Mesothelial cell of epicardium (in vitro differentiated cells): ENCODE results near the gene ASIC2. TPM values are rescaled to one million over a fixed set of nuclear protein-coding genes. Genes with fewer than 3 reads are reported as not detected.

Experiments
- DNase-seq, 2 experiments: peaks; one replicate each; pipeline ENCODE4 v3.0.0; 2021; ENCODE audit warnings: low spot score in 2 of 2; ENCODE audit not compliant: unreplicated experiment in 2 of 2
- H3K27ac Mint-ChIP-seq: 2 replicates; pipeline ENCODE4 v1.8.0; 2021; ENCODE audit warnings: mixed read lengths
- H3K27me3 Mint-ChIP-seq: 2 replicates; pipeline ENCODE4 v1.8.0; 2021; ENCODE audit warnings: low read depth, mixed read lengths
- H3K36me3 Mint-ChIP-seq: 2 replicates; pipeline ENCODE4 v1.8.0; 2021; ENCODE audit warnings: mixed read lengths
- H3K4me1 Mint-ChIP-seq: 2 replicates; pipeline ENCODE4 v1.8.0; 2021; ENCODE audit warnings: mixed read lengths
- H3K4me3 Mint-ChIP-seq: 2 replicates; pipeline ENCODE4 v1.8.0; 2021; ENCODE audit warnings: mild to moderate bottlenecking, moderate library complexity, mixed read lengths
- H3K9me3 Mint-ChIP-seq: 2 replicates; pipeline ENCODE4 v1.8.0; 2021; ENCODE audit warnings: mixed read lengths
- total RNA-seq: library from RNA; stranded (reverse); gene quantifications from 3 replicates; pipeline ENCODE4 v1.2.1, GENCODE V29; 2021
- TF ChIP-seq, protein P1 (sequence below): fragments of 200-600 bp; sonication (generic); IDR thresholded peaks from one replicate; pipeline ENCODE4 v1.5.0; 2021; ENCODE audit warnings: antibody characterized with exemption; ENCODE audit not compliant: unreplicated experiment

ASIC2 gene
- total RNA-seq, 1 donor from 2014 or later, result 3.4 TPM

DNA sequence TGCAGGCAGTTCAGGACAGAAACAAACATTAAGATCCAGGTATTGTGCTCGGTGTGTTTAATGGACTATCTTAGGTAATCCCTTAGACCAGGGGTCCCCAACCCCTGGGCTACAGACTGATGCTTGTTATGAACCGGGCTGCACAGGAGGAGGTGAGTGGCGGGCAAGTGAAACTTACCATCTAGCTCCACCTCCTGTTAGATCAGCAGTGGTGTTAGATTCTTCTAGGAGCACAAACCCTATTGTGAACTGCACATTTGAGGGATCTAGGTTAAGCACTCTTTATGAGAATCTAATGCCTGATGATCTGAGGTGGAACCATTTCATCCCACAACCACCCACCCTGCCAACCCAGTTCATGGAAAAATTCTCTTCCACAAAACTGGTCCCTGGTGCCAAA, 37.8 kb upstream of the ASIC2 start:
- Mint-ChIP-seq H3K27me3 (peaks cover 31% of the 10 kb centered on the region), H3K9me3 (no peaks in the 10 kb centered on the region), H3K36me3 (no peaks in the 10 kb centered on the region), H3K27ac (no peak overlapping the region), H3K4me3 (no peak overlapping the region), H3K4me1 (no peaks in the 10 kb centered on the region)
- DNase-seq, result no peak
- TF ChIP-seq, protein P1, sequence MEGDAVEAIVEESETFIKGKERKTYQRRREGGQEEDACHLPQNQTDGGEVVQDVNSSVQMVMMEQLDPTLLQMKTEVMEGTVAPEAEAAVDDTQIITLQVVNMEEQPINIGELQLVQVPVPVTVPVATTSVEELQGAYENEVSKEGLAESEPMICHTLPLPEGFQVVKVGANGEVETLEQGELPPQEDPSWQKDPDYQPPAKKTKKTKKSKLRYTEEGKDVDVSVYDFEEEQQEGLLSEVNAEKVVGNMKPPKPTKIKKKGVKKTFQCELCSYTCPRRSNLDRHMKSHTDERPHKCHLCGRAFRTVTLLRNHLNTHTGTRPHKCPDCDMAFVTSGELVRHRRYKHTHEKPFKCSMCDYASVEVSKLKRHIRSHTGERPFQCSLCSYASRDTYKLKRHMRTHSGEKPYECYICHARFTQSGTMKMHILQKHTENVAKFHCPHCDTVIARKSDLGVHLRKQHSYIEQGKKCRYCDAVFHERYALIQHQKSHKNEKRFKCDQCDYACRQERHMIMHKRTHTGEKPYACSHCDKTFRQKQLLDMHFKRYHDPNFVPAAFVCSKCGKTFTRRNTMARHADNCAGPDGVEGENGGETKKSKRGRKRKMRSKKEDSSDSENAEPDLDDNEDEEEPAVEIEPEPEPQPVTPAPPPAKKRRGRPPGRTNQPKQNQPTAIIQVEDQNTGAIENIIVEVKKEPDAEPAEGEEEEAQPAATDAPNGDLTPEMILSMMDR, result no peak

DNA sequence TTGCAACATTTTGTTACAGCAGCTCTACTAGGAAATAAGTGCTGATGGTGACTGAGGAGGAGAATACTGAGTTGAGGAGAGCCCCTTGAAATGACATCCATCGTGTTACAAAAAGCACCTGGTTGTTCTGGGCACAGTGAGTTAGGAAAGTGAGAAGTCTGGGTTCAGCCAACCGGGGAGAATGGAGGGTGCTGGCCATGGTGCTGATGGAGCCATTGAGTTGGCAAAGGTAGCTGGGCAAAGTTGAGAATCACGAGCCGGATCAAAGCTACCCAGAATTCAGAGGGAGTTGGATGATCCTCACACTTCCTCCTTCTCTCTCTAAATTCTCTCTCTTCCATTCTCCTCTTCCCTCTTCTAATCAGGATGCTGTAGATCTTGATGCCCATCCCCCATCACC, 35.0 kb upstream of the ASIC2 start:
- no peaks in the 10 kb centered on the region for H3K36me3 Mint-ChIP-seq
- H3K4me1 Mint-ChIP-seq, result no peaks in the 10 kb centered on the region
- peak in 1 of 2 experiments; percentile 52 for DNase-seq
- no peaks in the 10 kb centered on the region for H3K9me3 Mint-ChIP-seq
- peaks cover 41% of the 10 kb centered on the region for H3K27me3 Mint-ChIP-seq
- TF ChIP-seq, protein P1, result no peak
- H3K4me3 Mint-ChIP-seq, result no peak overlapping the region
- H3K27ac Mint-ChIP-seq, result no peak overlapping the region

DNA sequence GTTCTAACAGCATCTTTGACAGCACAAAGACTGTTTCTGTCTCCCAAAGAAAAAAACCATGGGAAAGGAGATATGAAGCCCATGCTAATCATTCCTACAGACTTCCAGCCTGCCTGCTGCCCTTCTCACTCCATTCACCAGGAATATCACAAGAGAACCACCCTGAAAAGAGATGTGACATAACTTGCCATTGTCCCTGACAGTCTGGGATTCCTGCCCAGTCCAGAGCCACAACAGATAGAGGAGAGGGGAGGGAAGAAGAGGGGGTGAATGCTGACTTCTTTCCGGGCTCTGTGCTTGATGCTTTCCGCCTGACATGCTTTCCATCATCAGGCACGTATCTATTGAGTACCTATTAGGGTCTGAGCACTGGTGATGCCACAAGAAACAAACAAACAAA, 31.6 kb upstream of the ASIC2 start:
- H3K36me3 Mint-ChIP-seq, result no peaks in the 10 kb centered on the region
- no peaks in the 10 kb centered on the region for H3K9me3 Mint-ChIP-seq
- no peak overlapping the region for H3K27ac Mint-ChIP-seq
- no peak overlapping the region for H3K4me3 Mint-ChIP-seq
- peaks cover 54% of the 10 kb centered on the region for H3K27me3 Mint-ChIP-seq
- TF ChIP-seq, protein P1, result no peak
- H3K4me1 Mint-ChIP-seq, result no peaks in the 10 kb centered on the region
- DNase-seq, result no peak

DNA sequence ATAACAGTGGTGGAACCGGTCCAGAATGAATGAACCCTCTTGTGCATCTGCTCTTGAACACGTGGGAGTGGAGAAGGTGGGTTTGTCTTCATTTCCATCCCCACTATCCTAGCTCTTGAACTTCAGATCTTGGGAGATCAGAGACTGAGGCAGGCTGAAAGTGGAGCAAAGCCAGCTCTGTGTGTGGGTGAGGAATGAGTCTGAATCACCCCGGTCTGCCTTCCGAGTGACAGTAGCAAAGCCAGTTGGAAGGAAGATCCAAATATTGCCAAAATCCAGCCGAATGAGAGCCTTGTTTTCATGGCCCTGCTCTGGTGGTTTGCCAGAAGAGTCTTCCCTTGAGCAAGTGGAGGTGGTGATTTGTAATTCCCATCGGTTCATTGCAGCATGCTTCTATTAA, 29.0 kb upstream of the ASIC2 start:
- H3K4me1 Mint-ChIP-seq, result no peaks in the 10 kb centered on the region
- H3K4me3 Mint-ChIP-seq, result no peak overlapping the region
- H3K27me3 Mint-ChIP-seq, result peaks cover 56% of the 10 kb centered on the region
- no peak overlapping the region for H3K27ac Mint-ChIP-seq
- H3K36me3 Mint-ChIP-seq, result no peaks in the 10 kb centered on the region
- TF ChIP-seq, protein P1, result no peak
- DNase-seq, result no peak
- no peaks in the 10 kb centered on the region for H3K9me3 Mint-ChIP-seq

DNA sequence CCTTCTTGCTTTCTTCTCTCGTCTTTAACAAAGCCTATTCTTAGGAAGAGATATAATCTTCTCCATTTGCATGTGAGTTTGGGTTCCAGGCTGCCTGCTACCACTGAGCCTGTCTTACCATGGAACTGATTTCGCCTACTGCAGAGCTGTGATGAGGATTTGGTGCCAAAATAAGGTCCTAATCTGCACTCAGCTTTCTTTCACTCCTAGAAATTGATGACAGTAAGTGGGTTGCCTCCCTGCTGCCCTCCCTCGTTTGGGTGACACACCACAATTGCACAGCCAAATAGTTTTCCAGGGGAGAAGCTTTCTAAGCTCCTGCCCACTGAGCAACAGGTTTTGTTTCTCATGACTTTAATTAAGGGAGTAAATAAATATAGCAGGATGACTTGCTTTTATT, 25.1 kb upstream of the ASIC2 start:
- H3K27ac Mint-ChIP-seq, result no peak overlapping the region
- H3K4me3 Mint-ChIP-seq, result no peak overlapping the region
- H3K27me3 Mint-ChIP-seq, result peaks cover 37% of the 10 kb centered on the region
- no peaks in the 10 kb centered on the region for H3K9me3 Mint-ChIP-seq
- H3K4me1 Mint-ChIP-seq, result no peaks in the 10 kb centered on the region
- no peaks in the 10 kb centered on the region for H3K36me3 Mint-ChIP-seq
- TF ChIP-seq, protein P1, result no peak
- DNase-seq, result no peak

DNA sequence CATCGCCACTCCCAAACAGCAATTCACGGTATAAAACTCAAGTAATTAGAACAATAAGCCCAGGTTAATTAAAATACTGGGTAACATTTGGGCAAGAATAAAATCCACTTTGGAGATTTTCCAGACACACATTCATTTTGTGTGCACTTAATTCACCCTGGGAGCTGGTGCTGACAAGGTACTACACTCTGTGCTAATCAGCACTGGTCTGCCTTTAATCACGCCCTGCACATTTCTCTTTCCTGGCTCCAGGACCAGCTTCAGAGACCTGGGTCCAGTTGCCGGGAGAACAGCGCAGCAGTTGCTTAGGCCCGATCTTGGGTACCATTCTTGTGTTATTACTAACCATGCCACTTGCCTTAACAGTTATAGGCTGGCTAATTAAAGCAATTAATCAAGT, 23.7 kb upstream of the ASIC2 start:
- no peak overlapping the region for H3K27ac Mint-ChIP-seq
- TF ChIP-seq, protein P1, result no peak
- no peak overlapping the region for H3K4me3 Mint-ChIP-seq
- DNase-seq, result no peak
- peaks cover 35% of the 10 kb centered on the region for H3K27me3 Mint-ChIP-seq
- H3K9me3 Mint-ChIP-seq, result no peaks in the 10 kb centered on the region
- no peaks in the 10 kb centered on the region for H3K36me3 Mint-ChIP-seq
- no peaks in the 10 kb centered on the region for H3K4me1 Mint-ChIP-seq
